Putamen (tissue), 1 donor: Measurements from ENCODE around the gene ZNF692.

Source experiments
- DNase-seq: peaks from one replicate; pipeline ENCODE4 v3.0.0-alpha.2; 2016; ENCODE audit warnings: low spot score

Gene ZNF692

GRCh38 chr1:248881261-248881660 lies 22.4 kb upstream of the ZNF692 start:
- DNase-seq = no peak

- DNase-seq = peak; percentile 87
Observed at GRCh38 chr1:248873993-248874533, 15.2 kb upstream of the ZNF692 start.

GRCh38 chr1:248873409-248873992 lies 14.6 kb upstream of the ZNF692 start:
- peak; percentile 96 for DNase-seq

- peak; percentile 34 for DNase-seq
Observed at GRCh38 chr1:248872752-248873408, 14.0 kb upstream of the ZNF692 start.

- no peak for DNase-seq
Observed at GRCh38 chr1:248871837-248872401, 13.0 kb upstream of the ZNF692 start.

- DNase-seq = peak; percentile 76
Observed at GRCh38 chr1:248862998-248863881, 4.4 kb upstream of the ZNF692 start.

- DNase-seq = no peak
Observed at GRCh38 chr1:248862695-248862997, 3.8 kb upstream of the ZNF692 start.

- no peak for DNase-seq
Observed at GRCh38 chr1:248861616-248862015, 2.7 kb upstream of the ZNF692 start.

- DNase-seq = no peak
Observed at GRCh38 chr1:248860007-248860406, 1.1 kb upstream of the ZNF692 start.

- DNase-seq = peak; percentile 35
Observed at GRCh38 chr1:248858096-248858890, 592 bp downstream of the ZNF692 start.

GRCh38 chr1:248857749-248858095 lies 1.2 kb downstream of the ZNF692 start:
- DNase-seq = no peak

- DNase-seq = no peak
Observed at GRCh38 chr1:248857201-248857600, 1.7 kb downstream of the ZNF692 start.

- DNase-seq = no peak
Observed at GRCh38 chr1:248856176-248856575, 2.7 kb downstream of the ZNF692 start.

GRCh38 chr1:248855580-248855979 lies 3.3 kb downstream of the ZNF692 start:
- no peak for DNase-seq

- DNase-seq = no peak
Observed at GRCh38 chr1:248853663-248854375, 5.1 kb downstream of the ZNF692 start.

- no peak for DNase-seq
Observed at GRCh38 chr1:248852481-248853405, 6.1 kb downstream of the ZNF692 start.

GRCh38 chr1:248851390-248851789 lies 7.5 kb downstream of the ZNF692 start:
- DNase-seq = no peak

- no peak for DNase-seq
Observed at GRCh38 chr1:248850536-248851251, 8.2 kb downstream of the ZNF692 start.

- DNase-seq = no peak
Observed at GRCh38 chr1:248850124-248850523, 8.8 kb downstream of the ZNF692 start.
